Thoracic aorta (tissue), 2 donors: ENCODE data around the gene FAM193A. TPM values are rescaled to one million over a fixed set of nuclear protein-coding genes. Genes with fewer than 3 reads are reported as not detected.

ENCODE experiments used
- ATAC-seq: fragments of 150-250 bp; one replicate; pipeline ENCODE4 v1.8.0; 2017; ENCODE audit warnings: low read depth; ENCODE audit not compliant: insufficient number of reproducible peaks, low FRiP score
- DNase-seq: peaks from one replicate; pipeline ENCODE4 v3.0.0-alpha.2; 2020; ENCODE audit warnings: low spot score
- H3K27ac ChIP-seq, 2 donors: fragments of 200-600 bp; sonication (generic); 1 replicate in 1 of 2; 2 replicates in 1 of 2; pipeline ENCODE4 v1.5.1; 2016; ENCODE audit warnings: mild to moderate bottlenecking in 2 of 2, moderate library complexity in 2 of 2
- H3K27me3 ChIP-seq: fragments of 200-600 bp; sonication (generic); replicated peaks from 2 replicates; pipeline ENCODE4 v1.6.0; 2016; ENCODE audit warnings: mild to moderate bottlenecking; ENCODE audit not compliant: insufficient read depth
- H3K36me3 ChIP-seq: fragments of 200-600 bp; sonication (generic); one replicate; pipeline ENCODE4 v1.5.1; 2016
- H3K4me1 ChIP-seq, 2 donors: fragments of 200-600 bp; sonication (generic); 1 replicate in 1 of 2; 2 replicates in 1 of 2; pipeline versions ENCODE4 v1.5.1 to v1.6.0; 2016; ENCODE audit warnings: low read depth in 2 of 2, mild to moderate bottlenecking in 1 of 2; ENCODE audit not compliant: control insufficient read depth in 1 of 2
- H3K4me3 ChIP-seq: fragments of 200-600 bp; sonication (generic); 2 replicates; pipeline ENCODE4 v1.5.1; 2016; ENCODE audit warnings: mild to moderate bottlenecking
- H3K9me3 ChIP-seq: fragments of 200-600 bp; sonication (generic); 2 replicates; pipeline ENCODE4 v1.5.1; 2016
- total RNA-seq, 2 donors: library from RNA; depleted of rRNA; stranded (reverse); fragments of >200 nt; gene quantifications; one replicate each; pipeline versions ENCODE4 v1.1.0 to v1.2.3, GENCODE V29; 2016
- TF ChIP-seq, protein P1 (sequence below): fragments of 200-600 bp; sonication (generic); IDR thresholded peaks from one replicate; pipeline ENCODE4 v1.5.1; 2019; ENCODE audit warnings: antibody characterized with exemption

The FAM193A gene
- total RNA-seq, 2 donors from 2014 or later: 22.3 to 42.9 TPM

DNA sequence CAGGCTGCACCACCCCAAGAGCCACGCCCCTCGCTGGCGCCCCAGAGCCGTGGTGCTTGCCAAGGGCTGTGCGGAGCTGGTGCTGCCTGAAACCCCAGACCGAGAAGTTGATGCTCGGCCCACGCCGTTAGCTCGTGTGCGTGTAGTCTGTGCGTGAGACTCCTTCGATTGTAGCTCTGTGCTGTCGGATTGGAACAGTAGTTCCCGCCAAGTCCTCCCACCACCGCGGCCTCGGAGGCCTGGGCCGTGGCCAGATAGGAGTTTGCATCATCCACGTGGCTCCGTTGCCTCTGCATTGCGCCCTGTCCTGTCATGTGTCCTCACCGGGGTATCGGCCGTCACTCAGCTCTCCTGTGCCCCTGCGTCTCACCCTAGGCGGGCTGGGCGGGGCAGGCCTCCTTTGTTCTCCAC, 195.5 kb downstream of the FAM193A start:
- no peaks in the 10 kb centered on the region for H3K9me3 ChIP-seq
- peaks cover 16% of the 10 kb centered on the region for H3K36me3 ChIP-seq
- H3K4me3 ChIP-seq: no peak overlapping the region
- TF ChIP-seq, protein P1, sequence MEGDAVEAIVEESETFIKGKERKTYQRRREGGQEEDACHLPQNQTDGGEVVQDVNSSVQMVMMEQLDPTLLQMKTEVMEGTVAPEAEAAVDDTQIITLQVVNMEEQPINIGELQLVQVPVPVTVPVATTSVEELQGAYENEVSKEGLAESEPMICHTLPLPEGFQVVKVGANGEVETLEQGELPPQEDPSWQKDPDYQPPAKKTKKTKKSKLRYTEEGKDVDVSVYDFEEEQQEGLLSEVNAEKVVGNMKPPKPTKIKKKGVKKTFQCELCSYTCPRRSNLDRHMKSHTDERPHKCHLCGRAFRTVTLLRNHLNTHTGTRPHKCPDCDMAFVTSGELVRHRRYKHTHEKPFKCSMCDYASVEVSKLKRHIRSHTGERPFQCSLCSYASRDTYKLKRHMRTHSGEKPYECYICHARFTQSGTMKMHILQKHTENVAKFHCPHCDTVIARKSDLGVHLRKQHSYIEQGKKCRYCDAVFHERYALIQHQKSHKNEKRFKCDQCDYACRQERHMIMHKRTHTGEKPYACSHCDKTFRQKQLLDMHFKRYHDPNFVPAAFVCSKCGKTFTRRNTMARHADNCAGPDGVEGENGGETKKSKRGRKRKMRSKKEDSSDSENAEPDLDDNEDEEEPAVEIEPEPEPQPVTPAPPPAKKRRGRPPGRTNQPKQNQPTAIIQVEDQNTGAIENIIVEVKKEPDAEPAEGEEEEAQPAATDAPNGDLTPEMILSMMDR: no peak
- H3K27ac ChIP-seq: no peak overlapping the region
- H3K4me1 ChIP-seq: no peaks in the 10 kb centered on the region
- DNase-seq (no peak), ATAC-seq (no peak)
- H3K27me3 ChIP-seq: no peaks in the 10 kb centered on the region

DNA sequence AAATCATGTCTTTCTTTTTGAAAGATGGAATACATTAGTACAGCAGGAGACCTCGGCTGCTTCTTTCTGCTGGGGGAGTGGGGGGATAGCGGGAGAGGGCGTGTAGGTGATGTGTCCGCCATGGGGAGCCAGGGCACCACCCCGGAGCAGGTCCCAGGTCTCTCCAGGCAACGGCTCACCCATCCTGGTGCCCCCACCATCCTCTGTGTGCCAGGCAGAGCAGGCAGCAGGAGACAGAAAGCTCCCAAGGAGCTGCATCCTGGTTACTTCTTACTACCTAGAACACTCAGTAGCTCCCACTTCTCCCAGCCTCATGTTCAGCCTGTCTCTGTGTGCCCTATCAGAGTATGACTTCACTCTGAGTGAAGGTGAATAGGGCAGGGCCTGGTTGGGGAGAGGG, 196.1 kb downstream of the FAM193A start:
- no peaks in the 10 kb centered on the region for H3K9me3 ChIP-seq
- H3K27me3 ChIP-seq: no peaks in the 10 kb centered on the region
- no peaks in the 10 kb centered on the region for H3K4me1 ChIP-seq
- no peak overlapping the region for H3K27ac ChIP-seq
- no peak overlapping the region for H3K4me3 ChIP-seq
- no peak for DNase-seq
- TF ChIP-seq, protein P1: no peak
- peaks cover 16% of the 10 kb centered on the region for H3K36me3 ChIP-seq
- no peak for ATAC-seq

DNA sequence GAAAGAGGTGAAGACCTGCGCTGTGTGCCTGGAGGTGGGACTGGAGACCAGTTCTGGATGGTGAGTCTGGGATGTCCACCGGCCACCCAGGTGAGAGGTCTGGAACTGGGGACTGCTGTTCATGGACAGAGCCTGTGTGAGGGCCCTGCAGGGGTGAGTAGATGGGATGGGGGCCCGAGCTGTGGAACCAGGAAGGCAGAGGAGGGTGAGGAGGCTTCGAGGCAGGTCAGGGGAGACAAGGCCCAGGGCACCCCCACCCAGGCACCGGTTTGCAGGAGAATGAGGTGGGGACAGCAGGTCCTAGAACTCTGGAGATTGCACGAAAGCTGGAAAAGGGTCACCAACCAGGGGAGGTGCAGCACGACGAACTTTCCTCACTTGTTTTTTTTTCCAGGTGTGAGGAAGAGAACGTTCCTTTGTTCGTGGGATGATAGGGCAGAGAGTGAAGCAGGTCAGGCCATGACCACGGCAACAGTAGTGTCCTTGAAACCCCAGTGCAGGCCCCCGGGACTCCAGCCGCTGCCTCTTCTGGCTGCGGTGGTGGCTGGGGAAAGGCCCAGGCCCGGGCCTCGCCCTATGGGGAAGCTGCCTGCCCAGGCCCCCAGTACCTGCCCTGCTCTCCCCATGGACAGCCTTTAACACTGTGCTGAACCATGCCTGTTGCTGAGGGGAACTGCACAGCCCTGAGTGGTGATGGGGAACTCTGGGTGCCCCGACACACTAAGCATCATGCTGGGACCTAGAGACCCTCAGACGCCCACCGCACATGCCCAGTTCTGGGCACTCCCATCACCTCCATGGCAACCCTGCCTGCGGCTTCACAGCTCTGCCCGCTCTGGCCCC, 196.8 kb downstream of the FAM193A start:
- H3K36me3 ChIP-seq: peaks cover 16% of the 10 kb centered on the region
- no peak for DNase-seq

DNA sequence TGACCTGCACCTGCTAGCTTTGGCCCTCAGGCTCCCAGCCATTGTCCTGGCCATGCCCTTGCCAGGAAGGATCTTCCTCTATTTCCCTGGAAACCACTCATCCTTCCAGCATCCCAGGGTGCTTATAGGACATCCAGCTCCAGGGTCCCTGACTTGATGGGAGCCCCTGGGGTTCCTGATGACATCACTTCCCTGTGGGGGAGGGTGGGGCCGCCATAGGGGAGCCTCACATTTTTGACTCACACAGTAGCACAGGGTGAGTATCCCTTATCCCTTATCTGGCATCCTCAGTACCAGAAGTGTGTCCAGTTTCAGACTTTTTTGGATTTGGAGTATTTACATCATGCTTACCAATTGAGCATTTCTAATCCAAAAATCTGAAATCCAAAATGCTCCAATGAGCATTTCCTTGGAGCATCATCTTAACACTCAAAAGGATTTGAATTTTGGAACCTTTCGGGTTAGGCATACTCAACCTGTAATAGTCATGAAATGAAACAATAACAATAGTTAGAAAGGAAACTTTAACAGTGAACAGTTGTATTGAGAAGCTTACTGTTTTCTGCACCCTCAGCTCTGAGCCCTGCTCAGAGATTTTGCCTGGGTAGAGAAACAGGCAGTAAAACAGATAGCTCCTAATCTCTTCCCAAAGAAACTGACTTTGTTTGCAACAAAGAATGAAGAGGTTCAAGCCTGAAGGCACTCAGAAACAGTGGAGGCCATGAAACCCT, 197.6 kb downstream of the FAM193A start:
- peaks cover 16% of the 10 kb centered on the region for H3K36me3 ChIP-seq
- DNase-seq: no peak
- TF ChIP-seq, protein P1: no peak
- no peaks in the 10 kb centered on the region for H3K4me1 ChIP-seq
- no peaks in the 10 kb centered on the region for H3K9me3 ChIP-seq
- no peak overlapping the region for H3K4me3 ChIP-seq
- H3K27ac ChIP-seq: no peak overlapping the region
- no peaks in the 10 kb centered on the region for H3K27me3 ChIP-seq
- ATAC-seq: no peak

More for the DNA sequence above, 196.8 kb downstream of the FAM193A start:
- TF ChIP-seq, protein P1: no peak
- no peaks in the 10 kb centered on the region for H3K9me3 ChIP-seq
- H3K27me3 ChIP-seq: no peaks in the 10 kb centered on the region
- no peaks in the 10 kb centered on the region for H3K4me1 ChIP-seq
- H3K4me3 ChIP-seq: no peak overlapping the region
- no peak overlapping the region for H3K27ac ChIP-seq
- ATAC-seq: no peak

DNA sequence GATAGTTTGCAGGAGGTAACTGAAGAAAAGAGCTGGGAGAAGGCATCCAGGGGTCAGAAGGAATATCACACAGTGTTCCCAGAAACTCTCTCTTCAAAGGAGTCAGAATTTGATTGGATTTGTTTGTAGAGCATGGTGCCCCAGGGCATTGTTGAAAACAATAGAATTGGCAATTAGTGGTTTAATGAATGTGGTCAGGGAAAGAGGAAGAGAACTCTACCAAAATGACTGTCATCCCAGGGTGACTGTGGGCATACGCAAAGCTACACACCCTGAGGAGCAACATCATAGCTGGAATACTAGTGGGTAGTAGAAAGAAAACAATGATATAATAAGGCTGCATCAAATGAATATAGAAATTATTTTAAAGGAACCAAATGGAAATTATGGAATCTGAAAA, 198.2 kb downstream of the FAM193A start:
- Histone ChIP-seq H3K4me3 (no peak overlapping the region), H3K27ac (no peak overlapping the region), H3K4me1 (no peaks in the 10 kb centered on the region), H3K36me3 (peaks cover 16% of the 10 kb centered on the region), H3K9me3 (no peaks in the 10 kb centered on the region), H3K27me3 (no peaks in the 10 kb centered on the region)
- no peak for DNase-seq
- TF ChIP-seq, protein P1: no peak
- ATAC-seq: no peak
